Vagina (tissue), 2 donors: ENCODE data around the gene APH1A.

ENCODE experiments used
- CTCF ChIP-seq, 3 experiments: fragments of 450-650 bp in 2 of 3; fragments of 200-600 bp in 1 of 3; sonication (generic) in 1 of 3; IDR thresholded peaks; one replicate each; pipeline ENCODE4 v1.5.1; 2017 to 2019; ENCODE audit warnings: antibody characterized with exemption in 3 of 3, mild to moderate bottlenecking in 2 of 3, moderate library complexity in 2 of 3
- POLR2A ChIP-seq, 2 donors: fragments of 450-650 bp; IDR thresholded peaks; one replicate each; pipeline ENCODE4 v1.6.1; 2017; ENCODE audit warnings: antibody characterized with exemption in 2 of 2, mild to moderate bottlenecking in 2 of 2, moderate library complexity in 2 of 2
- POLR2AphosphoS5 ChIP-seq, 2 donors: sonication (generic); formaldehyde crosslinking; IDR thresholded peaks; one replicate each; pipeline ENCODE4 v1.9.0; 2017; ENCODE audit warnings: antibody characterized with exemption in 2 of 2, mild to moderate bottlenecking in 2 of 2, low read depth in 1 of 2; ENCODE audit not compliant: insufficient read depth in 1 of 2

GRCh38 chr1:150311762-150312161 lies 42.9 kb upstream of the APH1A start:
- no peak for TF ChIP-seq POLR2A (IDR thresholded peaks at IDR 0.05)
- no peak for TF ChIP-seq CTCF (IDR thresholded peaks at IDR 0.05)
- TF ChIP-seq POLR2AphosphoS5 (IDR thresholded peaks at IDR 0.05; ENCODE audit: insufficient read depth in 1 of 2, low read depth in 1 of 2): no peak
